Thoracic aorta (tissue), 2 donors: Measurements from ENCODE around the gene G6PC3. TPM values are rescaled to one million over a fixed set of nuclear protein-coding genes. Genes with fewer than 3 reads are reported as not detected.
A peak's percentile ranks its signal among the peaks of the same experiment; 100 is the strongest.

ENCODE experiments used
- ATAC-seq: fragments of 150-250 bp; one replicate; pipeline ENCODE4 v1.8.0; 2017; ENCODE audit warnings: low read depth; ENCODE audit not compliant: insufficient number of reproducible peaks, low FRiP score
- DNase-seq: peaks from one replicate; pipeline ENCODE4 v3.0.0-alpha.2; 2020; ENCODE audit warnings: low spot score
- H3K27ac ChIP-seq, 2 donors: fragments of 200-600 bp; sonication (generic); 1 replicate in 1 of 2; 2 replicates in 1 of 2; pipeline ENCODE4 v1.5.1; 2016; ENCODE audit warnings: mild to moderate bottlenecking in 2 of 2, moderate library complexity in 2 of 2
- H3K27me3 ChIP-seq: fragments of 200-600 bp; sonication (generic); replicated peaks from 2 replicates; pipeline ENCODE4 v1.6.0; 2016; ENCODE audit warnings: mild to moderate bottlenecking; ENCODE audit not compliant: insufficient read depth
- H3K36me3 ChIP-seq: fragments of 200-600 bp; sonication (generic); one replicate; pipeline ENCODE4 v1.5.1; 2016
- H3K4me1 ChIP-seq, 2 donors: fragments of 200-600 bp; sonication (generic); 1 replicate in 1 of 2; 2 replicates in 1 of 2; pipeline versions ENCODE4 v1.5.1 to v1.6.0; 2016; ENCODE audit warnings: low read depth in 2 of 2, mild to moderate bottlenecking in 1 of 2; ENCODE audit not compliant: control insufficient read depth in 1 of 2
- H3K4me3 ChIP-seq: fragments of 200-600 bp; sonication (generic); 2 replicates; pipeline ENCODE4 v1.5.1; 2016; ENCODE audit warnings: mild to moderate bottlenecking
- H3K9me3 ChIP-seq: fragments of 200-600 bp; sonication (generic); 2 replicates; pipeline ENCODE4 v1.5.1; 2016
- CTCF ChIP-seq: fragments of 200-600 bp; sonication (generic); IDR thresholded peaks from one replicate; pipeline ENCODE4 v1.5.1; 2019; ENCODE audit warnings: antibody characterized with exemption
- total RNA-seq, 2 donors: library from RNA; depleted of rRNA; stranded (reverse); fragments of >200 nt; gene quantifications; one replicate each; pipeline versions ENCODE4 v1.1.0 to v1.2.3, GENCODE V29; 2016

The G6PC3 gene
- total RNA-seq, 2 donors from 2014 or later: 26.4 to 54.6 TPM

GRCh38 chr17:44067545-44067940, 3.0 kb upstream of the G6PC3 start:
- ATAC-seq: no peak
- Histone ChIP-seq H3K4me3 (no peak overlapping the region), H3K27me3 (no peaks in the 10 kb centered on the region), H3K4me1 (peaks cover 25 to 39% of the 10 kb centered on the region in 2 donors), H3K9me3 (no peaks in the 10 kb centered on the region), H3K27ac (peak overlapping the region in 1 of 2 donors; percentile 86), H3K36me3 (peaks cover under 1% of the 10 kb centered on the region)
- no peak for DNase-seq
- no peak for TF ChIP-seq CTCF

DNA sequence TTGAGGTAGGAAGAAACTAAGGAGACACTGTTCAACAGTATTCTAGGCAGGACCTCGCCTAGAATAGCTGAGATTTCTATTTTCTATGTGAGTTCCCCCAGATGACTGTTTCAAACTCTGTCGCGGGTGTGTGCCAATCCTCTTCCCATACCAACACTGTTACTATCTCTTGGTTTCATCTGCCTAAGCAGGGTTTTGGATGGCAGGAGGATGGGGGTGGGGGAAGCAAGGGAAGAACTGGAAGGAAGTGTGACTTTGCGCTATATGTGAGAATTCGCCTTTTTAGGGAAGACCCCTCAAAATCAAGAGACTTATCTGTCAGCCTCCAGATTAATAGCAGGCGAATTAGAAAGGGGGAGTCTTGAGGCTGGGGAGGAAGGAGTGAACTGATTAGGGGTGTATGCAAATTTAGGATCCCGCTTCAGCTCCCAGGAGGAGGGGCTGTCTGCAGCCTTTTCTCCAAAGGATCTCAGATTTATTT, 521 bp upstream of the G6PC3 start:
- ATAC-seq (no peak), DNase-seq (no peak)
- Histone ChIP-seq H3K27me3 (no peaks in the 10 kb centered on the region), H3K27ac (peak overlapping the region; percentile 91), H3K4me3 (peak overlapping the region; percentile 93), H3K4me1 (peaks cover 25 to 45% of the 10 kb centered on the region in 2 donors), H3K36me3 (peaks cover 5% of the 10 kb centered on the region), H3K9me3 (no peaks in the 10 kb centered on the region)
- no peak for TF ChIP-seq CTCF

DNA sequence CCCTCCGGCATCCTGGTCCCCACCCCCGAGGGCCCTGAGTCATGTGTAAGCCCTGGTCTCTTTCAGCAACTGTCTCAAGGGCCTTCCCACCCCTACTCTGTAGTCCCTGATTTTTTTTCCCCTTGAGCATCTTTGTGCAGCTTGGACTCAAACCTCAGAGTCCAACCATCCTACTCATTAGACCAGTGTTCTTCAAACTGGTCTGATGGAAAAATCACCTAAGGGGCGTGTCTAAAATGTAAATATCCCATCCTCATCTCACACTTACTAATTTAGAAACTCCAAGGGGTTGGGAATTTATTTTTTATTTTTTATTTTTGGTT, 624 bp downstream of the G6PC3 start:
- no peak for DNase-seq
- no peak for TF ChIP-seq CTCF
- H3K27me3 ChIP-seq: no peaks in the 10 kb centered on the region
- H3K27ac ChIP-seq: peak overlapping the region; percentile 76 to 91
- peaks cover 15% of the 10 kb centered on the region for H3K36me3 ChIP-seq
- peak; percentile 8 for ATAC-seq
- no peaks in the 10 kb centered on the region for H3K9me3 ChIP-seq
- peak overlapping the region; percentile 93 for H3K4me3 ChIP-seq
- H3K4me1 ChIP-seq: peaks cover 22 to 36% of the 10 kb centered on the region in 2 donors

- ATAC-seq (no peak), DNase-seq (no peak)
- H3K4me1 ChIP-seq: peaks cover 22 to 35% of the 10 kb centered on the region in 2 donors
- no peaks in the 10 kb centered on the region for H3K27me3 ChIP-seq
- H3K9me3 ChIP-seq: no peaks in the 10 kb centered on the region
- peaks cover 20% of the 10 kb centered on the region for H3K36me3 ChIP-seq
- TF ChIP-seq CTCF: no peak
- H3K4me3 ChIP-seq: peak overlapping the region; percentile 93
- H3K27ac ChIP-seq: peak overlapping the region; percentile 76 to 91
Observed at GRCh38 chr17:44071772-44072171, 1.2 kb downstream of the G6PC3 start.

DNA sequence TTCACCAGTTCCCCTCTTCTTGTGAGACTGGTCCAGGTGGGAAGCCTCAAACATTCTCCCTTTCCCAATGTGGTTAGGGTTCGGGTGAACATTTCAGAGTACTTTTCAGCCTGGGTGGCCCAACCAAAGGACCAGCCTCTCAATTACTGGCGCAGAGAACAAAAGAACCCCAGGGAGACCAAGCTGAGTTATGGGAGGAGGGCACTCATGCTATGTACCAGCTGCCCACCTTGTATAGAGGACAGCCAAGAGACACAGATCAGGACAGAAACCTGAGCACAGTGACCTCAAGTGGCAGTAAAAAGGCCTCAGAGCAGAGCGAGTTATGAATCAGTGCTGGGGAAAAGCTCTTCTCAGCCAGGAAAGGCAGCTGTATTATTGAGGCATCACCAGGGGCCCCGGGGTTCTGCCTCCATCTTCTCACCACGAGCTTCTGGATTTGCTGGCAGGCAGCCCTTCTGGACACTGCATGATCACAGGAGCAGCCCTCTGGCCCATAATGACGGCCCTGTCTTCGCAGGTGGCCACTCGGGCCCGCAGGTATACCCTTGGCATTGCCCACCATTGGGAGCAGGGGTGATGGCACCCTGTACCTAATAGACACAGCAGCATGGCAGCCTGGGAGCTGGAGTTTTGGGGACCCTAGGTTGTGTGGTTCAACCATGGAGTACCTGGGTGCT, 3.8 kb downstream of the G6PC3 start:
- peaks cover 43% of the 10 kb centered on the region for H3K36me3 ChIP-seq
- peaks cover 18 to 26% of the 10 kb centered on the region in 2 donors for H3K4me1 ChIP-seq
- no peak overlapping the region for H3K4me3 ChIP-seq
- TF ChIP-seq CTCF: no peak
- DNase-seq (no peak), ATAC-seq (no peak)
- H3K27me3 ChIP-seq: no peaks in the 10 kb centered on the region
- H3K27ac ChIP-seq: no peak overlapping the region
- no peaks in the 10 kb centered on the region for H3K9me3 ChIP-seq
